HPDE6-E6E7 (cell line): ENCODE results near the gene CD74.
"Not testable (repeated sequence)": the region's sequence is repeated elsewhere in the genome, so short reads cannot be mapped to it uniquely, and the experiment has no call there.

Source experiments
- DNase-seq: peaks from one replicate; pipeline ENCODE4 v3.0.0; 2011; ENCODE audit warnings: missing footprints; ENCODE audit errors: extremely low spot score

The CD74 gene

GRCh38 chr5:150412319-150413175, at the start of gene CD74:
CD74 (minus strand) TSS chr5:150412910; CDS start chr5:150412749, 161 bp downstream.
- peak; percentile 41 for DNase-seq

- no peak for DNase-seq
These were observed 48.5 kb upstream of the CD74 start for GRCh38 chr5:150461231-150461630.

- no peak for DNase-seq
These were observed 48.1 kb upstream of the CD74 start for GRCh38 chr5:150460781-150461180.

GRCh38 chr5:150458802-150459557, 46.3 kb upstream of the CD74 start:
- no peak for DNase-seq

- no peak for DNase-seq
These were observed 45.0 kb upstream of the CD74 start for GRCh38 chr5:150457562-150458240.

GRCh38 chr5:150457121-150457520, 44.4 kb upstream of the CD74 start:
- no peak for DNase-seq

GRCh38 chr5:150454492-150455229, 42.0 kb upstream of the CD74 start:
- no peak for DNase-seq

GRCh38 chr5:150454027-150454426, 41.3 kb upstream of the CD74 start:
- DNase-seq, result not testable (repeated sequence)

- DNase-seq, result no peak
These were observed 40.2 kb upstream of the CD74 start for GRCh38 chr5:150452914-150453313.

- no peak for DNase-seq
These were observed 38.9 kb upstream of the CD74 start for GRCh38 chr5:150451594-150451993.

- peak; percentile 93 for DNase-seq
These were observed 37.0 kb upstream of the CD74 start, which contains the start of gene RPS14 for GRCh38 chr5:150449517-150450339. RPS14 (minus strand) TSS chr5:150449739; CDS start chr5:150447733, 2,006 bp downstream.

- no peak for DNase-seq
These were observed 36.3 kb upstream of the CD74 start for GRCh38 chr5:150448952-150449516.

GRCh38 chr5:150448334-150448733, 35.6 kb upstream of the CD74 start:
- no peak for DNase-seq

GRCh38 chr5:150447188-150447587, 34.5 kb upstream of the CD74 start:
- no peak for DNase-seq

- no peak for DNase-seq
These were observed 33.9 kb upstream of the CD74 start for GRCh38 chr5:150446583-150446982.

GRCh38 chr5:150446088-150446487, 33.4 kb upstream of the CD74 start:
- DNase-seq, result no peak

GRCh38 chr5:150444770-150445169, 32.1 kb upstream of the CD74 start:
- no peak for DNase-seq

- DNase-seq, result no peak
These were observed 30.7 kb upstream of the CD74 start for GRCh38 chr5:150443242-150444075.

GRCh38 chr5:150442699-150443080, 30.0 kb upstream of the CD74 start:
- DNase-seq, result no peak
